ENCODE measurements around the gene PSMD14.

The PSMD14 gene

GRCh38 chr2:161416708-161417437 lies 108.6 kb downstream of the PSMD14 start:
- DNase-seq, result no peak
- Histone ChIP-seq H3K27ac (ENCODE audit: insufficient read depth, low read length, poor library complexity, severe bottlenecking) (no peak overlapping the region), H3K4me3 (ENCODE audit: insufficient read depth, low read depth, low read length, poor library complexity, severe bottlenecking) (no peak overlapping the region), H3K36me3 (ENCODE audit: control insufficient read depth, insufficient read depth, low read length) (no peaks in the 10 kb centered on the region), H3K4me1 (ENCODE audit: control insufficient read depth, insufficient read depth, low read length, poor library complexity, severe bottlenecking) (peaks cover 36% of the 10 kb centered on the region), H3K27me3 (replicated peaks; ENCODE audit: control insufficient read depth, insufficient read depth, low read length, poor library complexity, severe bottlenecking) (peaks cover 74% of the 10 kb centered on the region), H3K9me3 (ENCODE audit: control insufficient read depth, low read length) (no peaks in the 10 kb centered on the region)

- H3K9me3 ChIP-seq (ENCODE audit: control insufficient read depth, low read length), result no peaks in the 10 kb centered on the region
- no peak for DNase-seq
- no peaks in the 10 kb centered on the region for H3K36me3 ChIP-seq (ENCODE audit: control insufficient read depth, insufficient read depth, low read length)
- peaks cover 81% of the 10 kb centered on the region for H3K27me3 ChIP-seq (replicated peaks; ENCODE audit: control insufficient read depth, insufficient read depth, low read length, poor library complexity, severe bottlenecking)
- H3K4me3 ChIP-seq (ENCODE audit: insufficient read depth, low read depth, low read length, poor library complexity, severe bottlenecking), result no peak overlapping the region
- H3K27ac ChIP-seq (ENCODE audit: insufficient read depth, low read length, poor library complexity, severe bottlenecking), result no peak overlapping the region
- peaks cover 36% of the 10 kb centered on the region for H3K4me1 ChIP-seq (ENCODE audit: control insufficient read depth, insufficient read depth, low read length, poor library complexity, severe bottlenecking)
These were observed 109.4 kb downstream of the PSMD14 start for GRCh38 chr2:161417438-161418274.

GRCh38 chr2:161418275-161418714 lies 110.1 kb downstream of the PSMD14 start:
- DNase-seq, result no peak
- Histone ChIP-seq H3K36me3 (ENCODE audit: control insufficient read depth, insufficient read depth, low read length) (no peaks in the 10 kb centered on the region), H3K4me3 (ENCODE audit: insufficient read depth, low read depth, low read length, poor library complexity, severe bottlenecking) (no peak overlapping the region), H3K9me3 (ENCODE audit: control insufficient read depth, low read length) (no peaks in the 10 kb centered on the region), H3K27me3 (replicated peaks; ENCODE audit: control insufficient read depth, insufficient read depth, low read length, poor library complexity, severe bottlenecking) (peaks cover 88% of the 10 kb centered on the region), H3K4me1 (ENCODE audit: control insufficient read depth, insufficient read depth, low read length, poor library complexity, severe bottlenecking) (peaks cover 36% of the 10 kb centered on the region), H3K27ac (ENCODE audit: insufficient read depth, low read length, poor library complexity, severe bottlenecking) (no peak overlapping the region)

GRCh38 chr2:161418715-161419637 lies 110.8 kb downstream of the PSMD14 start:
- Histone ChIP-seq H3K36me3 (ENCODE audit: control insufficient read depth, insufficient read depth, low read length) (no peaks in the 10 kb centered on the region), H3K9me3 (ENCODE audit: control insufficient read depth, low read length) (no peaks in the 10 kb centered on the region), H3K4me3 (ENCODE audit: insufficient read depth, low read depth, low read length, poor library complexity, severe bottlenecking) (no peak overlapping the region), H3K27ac (ENCODE audit: insufficient read depth, low read length, poor library complexity, severe bottlenecking) (no peak overlapping the region), H3K4me1 (ENCODE audit: control insufficient read depth, insufficient read depth, low read length, poor library complexity, severe bottlenecking) (peaks cover 41% of the 10 kb centered on the region), H3K27me3 (replicated peaks; ENCODE audit: control insufficient read depth, insufficient read depth, low read length, poor library complexity, severe bottlenecking) (peaks cover 94% of the 10 kb centered on the region)
- no peak for DNase-seq

GRCh38 chr2:161419638-161420190 lies 111.5 kb downstream of the PSMD14 start:
- peaks cover 42% of the 10 kb centered on the region for H3K4me1 ChIP-seq (ENCODE audit: control insufficient read depth, insufficient read depth, low read length, poor library complexity, severe bottlenecking)
- DNase-seq, result no peak

DNA sequence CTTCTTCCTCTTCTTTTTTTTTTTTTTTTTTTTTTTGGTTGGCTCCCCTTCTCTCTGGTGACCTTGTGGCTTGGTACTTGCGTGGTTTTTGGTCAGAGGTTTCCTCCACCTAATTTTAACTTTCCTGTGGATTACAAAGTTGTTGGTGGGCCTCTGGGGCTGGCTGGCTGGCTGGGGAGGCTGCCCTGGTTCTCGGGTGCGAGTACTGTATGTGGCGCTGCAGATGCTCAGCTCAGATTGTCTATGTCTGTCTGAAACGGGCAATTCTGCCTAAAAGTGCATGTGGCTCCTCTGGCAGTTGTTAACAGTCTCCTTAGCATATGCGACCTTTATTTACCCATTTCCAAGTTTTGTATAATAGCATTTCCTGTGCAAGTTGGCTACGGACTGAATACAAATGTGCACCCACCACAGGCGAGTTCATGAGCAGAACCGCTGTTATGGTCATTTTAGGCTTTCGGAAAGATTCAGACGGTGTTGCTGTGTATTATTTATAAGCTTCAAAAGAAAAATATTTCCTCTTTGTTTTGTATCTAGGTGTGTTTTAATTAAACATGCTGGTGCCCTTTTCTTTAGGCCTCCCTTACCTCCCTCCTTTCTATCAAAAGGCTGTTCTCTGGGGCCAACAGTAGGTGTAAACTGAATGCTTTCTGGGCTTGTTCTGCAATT lies 112.3 kb downstream of the PSMD14 start:
- H3K36me3 ChIP-seq (ENCODE audit: control insufficient read depth, insufficient read depth, low read length), result no peaks in the 10 kb centered on the region
- peaks cover 94% of the 10 kb centered on the region for H3K27me3 ChIP-seq (replicated peaks; ENCODE audit: control insufficient read depth, insufficient read depth, low read length, poor library complexity, severe bottlenecking)
- DNase-seq, result no peak
- H3K27ac ChIP-seq (ENCODE audit: insufficient read depth, low read length, poor library complexity, severe bottlenecking), result no peak overlapping the region
- H3K9me3 ChIP-seq (ENCODE audit: control insufficient read depth, low read length), result no peaks in the 10 kb centered on the region
- H3K4me1 ChIP-seq (ENCODE audit: control insufficient read depth, insufficient read depth, low read length, poor library complexity, severe bottlenecking), result peaks cover 33% of the 10 kb centered on the region
- H3K4me3 ChIP-seq (ENCODE audit: insufficient read depth, low read depth, low read length, poor library complexity, severe bottlenecking), result no peak overlapping the region

More at GRCh38 chr2:161419638-161420190, 111.5 kb downstream of the PSMD14 start:
- peaks cover 96% of the 10 kb centered on the region for H3K27me3 ChIP-seq (replicated peaks; ENCODE audit: control insufficient read depth, insufficient read depth, low read length, poor library complexity, severe bottlenecking)
- H3K27ac ChIP-seq (ENCODE audit: insufficient read depth, low read length, poor library complexity, severe bottlenecking), result no peak overlapping the region
- no peaks in the 10 kb centered on the region for H3K36me3 ChIP-seq (ENCODE audit: control insufficient read depth, insufficient read depth, low read length)
- no peak overlapping the region for H3K4me3 ChIP-seq (ENCODE audit: insufficient read depth, low read depth, low read length, poor library complexity, severe bottlenecking)
- H3K9me3 ChIP-seq (ENCODE audit: control insufficient read depth, low read length), result no peaks in the 10 kb centered on the region

DNA sequence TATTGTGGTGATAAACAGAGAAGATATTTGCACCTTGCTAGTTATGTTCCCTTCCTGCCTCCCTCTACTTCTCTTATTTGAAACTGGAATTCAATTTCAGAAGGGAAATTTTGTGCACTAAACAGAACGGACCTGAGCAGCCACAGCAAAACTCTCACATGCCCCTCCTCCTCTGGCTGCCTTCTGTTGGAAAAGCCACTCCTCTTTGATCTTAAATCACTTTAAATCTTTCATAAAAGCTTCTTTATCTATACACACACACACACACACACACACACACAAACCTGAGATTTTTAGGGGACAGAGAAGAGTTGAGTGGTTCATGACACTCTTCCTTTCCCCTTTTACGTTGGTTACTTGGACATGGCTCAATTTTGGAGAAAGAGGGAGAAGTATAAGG lies 113.5 kb downstream of the PSMD14 start:
- Histone ChIP-seq H3K27me3 (replicated peaks; ENCODE audit: control insufficient read depth, insufficient read depth, low read length, poor library complexity, severe bottlenecking) (peaks cover 95% of the 10 kb centered on the region), H3K4me1 (ENCODE audit: control insufficient read depth, insufficient read depth, low read length, poor library complexity, severe bottlenecking) (peaks cover 22% of the 10 kb centered on the region), H3K4me3 (ENCODE audit: insufficient read depth, low read depth, low read length, poor library complexity, severe bottlenecking) (no peak overlapping the region), H3K9me3 (ENCODE audit: control insufficient read depth, low read length) (no peaks in the 10 kb centered on the region), H3K27ac (ENCODE audit: insufficient read depth, low read length, poor library complexity, severe bottlenecking) (no peak overlapping the region), H3K36me3 (ENCODE audit: control insufficient read depth, insufficient read depth, low read length) (no peaks in the 10 kb centered on the region)
- no peak for DNase-seq

DNA sequence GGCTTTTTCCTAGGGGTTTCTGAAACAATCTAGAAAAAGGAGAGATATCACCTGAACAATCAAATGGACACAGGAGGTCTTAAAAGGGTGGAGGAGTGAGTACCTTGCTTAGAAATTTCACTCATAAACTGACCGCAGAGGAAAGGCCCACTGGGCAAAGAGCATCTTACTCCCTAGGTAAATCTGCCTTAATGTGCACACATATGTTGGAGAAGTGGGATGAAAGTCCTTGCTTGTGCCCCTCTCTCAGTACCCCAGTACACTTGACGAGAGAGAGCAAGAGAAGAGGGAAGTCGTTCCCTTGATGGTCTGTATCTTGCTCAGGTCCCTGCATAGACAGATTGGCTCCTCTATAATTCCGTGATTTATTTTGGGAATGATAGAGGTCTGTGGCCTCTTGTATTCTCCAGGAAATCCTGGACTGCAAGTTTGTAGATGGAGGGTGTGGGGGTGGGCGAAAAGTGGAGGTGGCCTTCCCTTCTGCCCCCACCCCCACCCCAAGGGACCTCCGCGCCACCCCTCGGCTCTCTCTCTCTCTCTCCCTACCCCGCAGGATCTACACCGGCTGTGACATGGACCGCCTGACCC lies 114.7 kb downstream of the PSMD14 start:
- Histone ChIP-seq H3K9me3 (ENCODE audit: control insufficient read depth, low read length) (no peaks in the 10 kb centered on the region), H3K36me3 (ENCODE audit: control insufficient read depth, insufficient read depth, low read length) (no peaks in the 10 kb centered on the region), H3K27ac (ENCODE audit: insufficient read depth, low read length, poor library complexity, severe bottlenecking) (no peak overlapping the region), H3K4me3 (ENCODE audit: insufficient read depth, low read depth, low read length, poor library complexity, severe bottlenecking) (no peak overlapping the region), H3K27me3 (replicated peaks; ENCODE audit: control insufficient read depth, insufficient read depth, low read length, poor library complexity, severe bottlenecking) (peaks cover 95% of the 10 kb centered on the region), H3K4me1 (ENCODE audit: control insufficient read depth, insufficient read depth, low read length, poor library complexity, severe bottlenecking) (peaks cover 22% of the 10 kb centered on the region)
- DNase-seq, result no peak
